ENCODE measurements around the gene RAMP1.

The RAMP1 gene

DNA sequence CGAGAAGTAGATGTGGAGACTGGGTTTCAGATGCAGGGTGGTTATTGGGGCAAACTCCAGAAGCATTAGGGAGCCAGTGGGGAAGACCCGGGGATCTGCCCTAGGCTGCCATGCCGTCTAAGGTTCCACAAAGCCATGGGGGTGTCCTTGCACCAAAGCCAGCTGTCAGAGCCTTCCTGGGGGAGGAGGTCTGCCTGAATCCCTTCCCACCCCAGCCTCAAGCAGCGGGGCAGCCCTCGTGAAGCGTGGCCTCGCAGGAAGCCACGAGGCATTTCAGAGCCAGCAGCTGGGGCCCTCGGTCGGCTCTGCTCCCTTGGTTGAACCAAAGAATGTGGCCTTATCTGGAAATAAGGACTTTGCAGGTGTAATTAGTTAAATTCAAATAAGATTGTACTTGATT is 56.2 kb downstream of the RAMP1 start:
- Histone ChIP-seq H3K36me3 (ENCODE audit: control insufficient read depth, insufficient read depth, low read length) (no peaks in the 10 kb centered on the region), H3K27me3 (replicated peaks; ENCODE audit: control insufficient read depth, insufficient read depth, low read length) (no peaks in the 10 kb centered on the region), H3K4me3 (replicated peaks; ENCODE audit: low read depth, low read length) (no peak overlapping the region)
- DNase-seq (ENCODE audit: extremely low read depth, insufficient read length) = no peak
- TF ChIP-seq, protein P1, sequence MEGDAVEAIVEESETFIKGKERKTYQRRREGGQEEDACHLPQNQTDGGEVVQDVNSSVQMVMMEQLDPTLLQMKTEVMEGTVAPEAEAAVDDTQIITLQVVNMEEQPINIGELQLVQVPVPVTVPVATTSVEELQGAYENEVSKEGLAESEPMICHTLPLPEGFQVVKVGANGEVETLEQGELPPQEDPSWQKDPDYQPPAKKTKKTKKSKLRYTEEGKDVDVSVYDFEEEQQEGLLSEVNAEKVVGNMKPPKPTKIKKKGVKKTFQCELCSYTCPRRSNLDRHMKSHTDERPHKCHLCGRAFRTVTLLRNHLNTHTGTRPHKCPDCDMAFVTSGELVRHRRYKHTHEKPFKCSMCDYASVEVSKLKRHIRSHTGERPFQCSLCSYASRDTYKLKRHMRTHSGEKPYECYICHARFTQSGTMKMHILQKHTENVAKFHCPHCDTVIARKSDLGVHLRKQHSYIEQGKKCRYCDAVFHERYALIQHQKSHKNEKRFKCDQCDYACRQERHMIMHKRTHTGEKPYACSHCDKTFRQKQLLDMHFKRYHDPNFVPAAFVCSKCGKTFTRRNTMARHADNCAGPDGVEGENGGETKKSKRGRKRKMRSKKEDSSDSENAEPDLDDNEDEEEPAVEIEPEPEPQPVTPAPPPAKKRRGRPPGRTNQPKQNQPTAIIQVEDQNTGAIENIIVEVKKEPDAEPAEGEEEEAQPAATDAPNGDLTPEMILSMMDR (IDR thresholded peaks at IDR 0.05; ENCODE audit: insufficient read depth, low read length, poor library complexity, severe bottlenecking) = no peak

GRCh38 chr2:237916296-237916695 is 56.9 kb downstream of the RAMP1 start:
- H3K4me3 ChIP-seq (replicated peaks; ENCODE audit: low read depth, low read length) = no peak overlapping the region
- no peaks in the 10 kb centered on the region for H3K36me3 ChIP-seq (ENCODE audit: control insufficient read depth, insufficient read depth, low read length)
- no peak for DNase-seq (ENCODE audit: extremely low read depth, insufficient read length)
- TF ChIP-seq, protein P1 (IDR thresholded peaks at IDR 0.05; ENCODE audit: insufficient read depth, low read length, poor library complexity, severe bottlenecking) = no peak
- no peaks in the 10 kb centered on the region for H3K27me3 ChIP-seq (replicated peaks; ENCODE audit: control insufficient read depth, insufficient read depth, low read length)

GRCh38 chr2:237917696-237918374 is 58.4 kb downstream of the RAMP1 start:
- H3K36me3 ChIP-seq (ENCODE audit: control insufficient read depth, insufficient read depth, low read length) = no peaks in the 10 kb centered on the region
- DNase-seq (ENCODE audit: extremely low read depth, insufficient read length) = no peak
- no peak overlapping the region for H3K4me3 ChIP-seq (replicated peaks; ENCODE audit: low read depth, low read length)
- H3K27me3 ChIP-seq (replicated peaks; ENCODE audit: control insufficient read depth, insufficient read depth, low read length) = no peaks in the 10 kb centered on the region
- TF ChIP-seq, protein P1 (IDR thresholded peaks at IDR 0.05; ENCODE audit: insufficient read depth, low read length, poor library complexity, severe bottlenecking) = no peak

GRCh38 chr2:237919593-237919992 is 60.2 kb downstream of the RAMP1 start:
- TF ChIP-seq, protein P1 (IDR thresholded peaks at IDR 0.05; ENCODE audit: insufficient read depth, low read length, poor library complexity, severe bottlenecking) = no peak
- DNase-seq (ENCODE audit: extremely low read depth, insufficient read length) = no peak
- H3K4me3 ChIP-seq (replicated peaks; ENCODE audit: low read depth, low read length) = no peak overlapping the region

DNA sequence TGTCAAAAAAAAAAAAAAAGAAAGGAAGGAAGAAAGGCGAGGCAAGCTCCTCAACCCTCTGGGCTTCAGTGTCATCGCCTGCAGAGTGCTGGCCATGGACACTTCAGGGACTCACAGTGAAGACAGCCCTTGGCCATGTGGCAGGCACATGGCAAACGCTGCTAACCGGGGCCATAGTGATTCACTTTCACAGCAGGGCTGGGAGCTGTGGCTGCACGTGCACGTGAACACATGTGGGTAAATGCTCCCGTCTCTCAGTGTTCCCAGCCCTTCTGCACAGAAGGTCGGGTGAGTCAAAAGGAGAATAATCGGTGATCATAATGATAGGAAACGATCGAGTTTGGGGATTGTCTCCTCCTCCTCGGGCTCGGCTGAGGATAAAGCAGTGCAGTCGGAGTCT is 61.2 kb downstream of the RAMP1 start:
- DNase-seq (ENCODE audit: extremely low read depth, insufficient read length) = no peak
- H3K36me3 ChIP-seq (ENCODE audit: control insufficient read depth, insufficient read depth, low read length) = no peaks in the 10 kb centered on the region
- H3K27me3 ChIP-seq (replicated peaks; ENCODE audit: control insufficient read depth, insufficient read depth, low read length) = no peaks in the 10 kb centered on the region
- TF ChIP-seq, protein P1 (IDR thresholded peaks at IDR 0.05; ENCODE audit: insufficient read depth, low read length, poor library complexity, severe bottlenecking) = no peak
- no peak overlapping the region for H3K4me3 ChIP-seq (replicated peaks; ENCODE audit: low read depth, low read length)

More at GRCh38 chr2:237919593-237919992, 60.2 kb downstream of the RAMP1 start:
- Histone ChIP-seq H3K36me3 (ENCODE audit: control insufficient read depth, insufficient read depth, low read length) (no peaks in the 10 kb centered on the region), H3K27me3 (replicated peaks; ENCODE audit: control insufficient read depth, insufficient read depth, low read length) (no peaks in the 10 kb centered on the region)
